ENCODE measurements around the gene COL27A1. TPM values are rescaled to one million over a fixed set of nuclear protein-coding genes. Genes with fewer than 3 reads are reported as not detected.
A peak's percentile ranks its signal among the peaks of the same experiment; 100 is the strongest.

COL27A1 gene
- total RNA-seq, 1 donor from 2014 or later = 0.41 TPM

- FAIRE-seq (no peak), DNase-seq (ENCODE audit: low spot score in 2 of 2) (no peak)
Observed at GRCh38 chr9:114342755-114343440, 187.6 kb downstream of the COL27A1 start.

DNA sequence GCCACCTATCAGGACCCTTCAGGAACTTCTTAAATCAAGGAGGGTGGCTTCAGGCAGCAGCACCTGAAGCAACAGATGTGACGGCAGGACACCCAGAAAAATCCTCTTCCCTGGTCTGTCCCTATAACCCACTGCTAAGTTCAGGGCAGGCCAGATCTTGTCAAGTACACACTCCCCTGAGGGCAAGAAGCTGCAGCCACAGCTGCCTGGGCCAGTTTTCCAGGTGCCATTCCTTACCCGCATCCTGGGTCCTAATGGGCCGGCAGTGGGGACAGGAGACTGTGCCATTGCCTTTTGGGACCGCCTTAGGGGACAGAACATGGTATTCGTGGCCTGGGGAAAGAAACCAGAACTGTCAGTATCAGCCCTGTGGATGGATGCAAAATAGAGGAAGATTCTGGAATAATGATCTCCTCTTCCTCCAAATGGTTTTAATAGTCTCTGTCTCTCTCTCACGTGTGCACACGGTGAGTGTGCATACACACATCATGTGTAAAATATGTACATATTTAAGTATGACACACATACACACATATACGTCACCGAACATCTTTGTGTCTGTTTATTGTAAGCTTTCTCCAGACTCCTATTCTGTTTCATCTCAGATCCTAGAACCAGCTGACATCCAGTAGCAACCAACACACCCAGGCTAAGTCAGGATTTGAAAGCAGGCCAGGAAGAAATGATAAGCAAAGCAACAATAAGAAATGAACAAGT lies 188.3 kb downstream of the COL27A1 start:
- no peak for FAIRE-seq
- DNase-seq (ENCODE audit: low spot score in 2 of 2) = no peak

- FAIRE-seq = no peak
Observed at GRCh38 chr9:114344188-114344566, 188.8 kb downstream of the COL27A1 start.

DNA sequence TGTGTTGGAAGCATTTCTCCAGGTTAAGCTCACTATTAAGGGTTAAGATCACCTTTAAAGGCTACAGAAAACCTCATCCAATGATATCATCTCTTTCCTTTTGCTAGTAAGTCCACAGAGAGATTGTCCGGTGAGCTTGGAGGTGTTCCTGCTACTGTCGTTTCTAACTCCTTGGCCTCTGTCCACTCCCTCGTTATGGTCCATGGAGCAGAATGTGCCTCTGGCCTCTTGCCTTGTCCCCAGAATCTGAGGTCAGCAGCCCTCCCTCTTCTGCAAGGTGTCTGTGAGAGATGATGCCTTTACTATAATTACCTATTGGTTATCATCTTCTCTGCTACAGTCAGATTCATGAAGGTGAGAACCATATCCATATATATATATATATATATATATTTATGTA lies 189.4 kb downstream of the COL27A1 start:
- no peak for FAIRE-seq
- no peak for DNase-seq (ENCODE audit: low spot score in 2 of 2)

More at GRCh38 chr9:114344188-114344566, 188.8 kb downstream of the COL27A1 start:
- no peak for DNase-seq (ENCODE audit: low spot score in 2 of 2)

GRCh38 chr9:114345493-114346065 lies 190.2 kb downstream of the COL27A1 start:
- DNase-seq (ENCODE audit: low spot score in 2 of 2) (no peak), FAIRE-seq (no peak)

DNA sequence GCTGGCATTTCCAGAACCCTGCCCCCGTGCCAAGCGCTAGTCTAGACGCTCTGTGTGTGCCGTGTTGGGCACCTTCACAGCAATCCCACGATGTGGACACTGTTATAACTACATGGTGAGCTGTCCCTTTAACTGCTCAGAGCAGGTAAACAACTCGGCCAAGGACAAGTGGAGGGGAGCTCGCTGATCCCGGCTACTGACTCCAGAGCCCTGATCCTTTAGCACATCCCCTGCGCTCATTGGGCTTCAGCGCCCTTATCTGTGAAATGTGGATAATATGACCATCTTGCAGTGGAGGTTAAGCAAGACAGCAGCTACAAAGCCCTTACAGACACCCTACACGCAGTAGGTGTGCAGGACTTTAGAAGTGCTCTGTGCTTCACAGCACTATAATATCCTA lies 190.8 kb downstream of the COL27A1 start:
- FAIRE-seq = no peak

DNA sequence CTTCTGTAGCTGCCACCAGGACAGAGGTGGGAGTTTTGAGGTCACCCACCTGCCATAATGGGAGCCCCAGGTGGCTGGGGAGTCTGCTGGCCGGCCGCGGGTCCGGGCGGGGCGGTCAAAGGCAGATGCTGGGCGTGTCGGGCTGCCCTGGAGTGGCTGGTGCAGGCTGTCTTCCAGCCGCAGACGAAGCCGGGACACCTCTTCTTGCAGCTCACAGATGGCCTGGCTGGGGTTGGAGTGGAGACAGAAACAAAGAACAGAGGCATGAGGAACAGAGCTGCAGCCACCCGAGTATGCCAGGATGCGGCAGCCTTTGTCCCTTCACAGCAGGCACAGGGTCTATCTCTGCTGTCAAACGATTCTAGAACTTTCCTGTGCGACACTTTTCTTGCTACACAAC lies 192.3 kb downstream of the COL27A1 start:
- DNase-seq (ENCODE audit: low spot score in 2 of 2) (peak; percentile 57 to 58), FAIRE-seq (no peak)

More for the DNA sequence above, 190.8 kb downstream of the COL27A1 start:
- no peak for DNase-seq (ENCODE audit: low spot score in 2 of 2)

- FAIRE-seq = no peak
- no peak for DNase-seq (ENCODE audit: low spot score in 2 of 2)
Observed at GRCh38 chr9:114348261-114348905, 193.0 kb downstream of the COL27A1 start.

DNA sequence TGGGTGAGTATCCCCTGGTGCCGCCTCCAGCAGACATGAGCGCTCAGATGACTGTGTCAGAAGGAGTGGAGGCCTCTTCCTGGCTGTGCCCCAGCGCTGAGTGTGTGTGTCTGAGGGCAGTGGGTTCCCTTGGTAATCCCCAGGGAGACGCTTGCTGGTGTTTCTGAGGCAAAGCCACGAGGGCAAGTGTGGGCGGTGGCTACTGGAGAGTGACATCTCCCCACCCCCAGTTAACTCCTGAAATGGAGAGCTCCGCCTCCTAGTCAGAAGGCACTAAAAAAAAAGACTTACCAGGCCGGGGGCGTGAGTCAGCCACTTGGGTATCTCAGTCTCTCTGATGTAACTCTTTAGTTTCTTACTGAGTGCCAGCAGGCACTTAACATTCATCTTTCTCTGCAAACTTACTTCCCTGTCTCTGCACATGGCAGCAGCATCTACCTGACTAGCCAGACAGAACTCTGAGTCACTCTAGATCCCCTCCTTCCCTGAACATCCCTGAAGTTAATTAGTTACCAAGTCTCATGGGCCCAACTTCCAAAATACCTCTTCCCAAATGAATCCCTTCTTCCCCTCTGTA lies 193.7 kb downstream of the COL27A1 start:
- peak in 1 of 2 donors; percentile 74 for DNase-seq (ENCODE audit: low spot score in 2 of 2)
- no peak for FAIRE-seq

DNA sequence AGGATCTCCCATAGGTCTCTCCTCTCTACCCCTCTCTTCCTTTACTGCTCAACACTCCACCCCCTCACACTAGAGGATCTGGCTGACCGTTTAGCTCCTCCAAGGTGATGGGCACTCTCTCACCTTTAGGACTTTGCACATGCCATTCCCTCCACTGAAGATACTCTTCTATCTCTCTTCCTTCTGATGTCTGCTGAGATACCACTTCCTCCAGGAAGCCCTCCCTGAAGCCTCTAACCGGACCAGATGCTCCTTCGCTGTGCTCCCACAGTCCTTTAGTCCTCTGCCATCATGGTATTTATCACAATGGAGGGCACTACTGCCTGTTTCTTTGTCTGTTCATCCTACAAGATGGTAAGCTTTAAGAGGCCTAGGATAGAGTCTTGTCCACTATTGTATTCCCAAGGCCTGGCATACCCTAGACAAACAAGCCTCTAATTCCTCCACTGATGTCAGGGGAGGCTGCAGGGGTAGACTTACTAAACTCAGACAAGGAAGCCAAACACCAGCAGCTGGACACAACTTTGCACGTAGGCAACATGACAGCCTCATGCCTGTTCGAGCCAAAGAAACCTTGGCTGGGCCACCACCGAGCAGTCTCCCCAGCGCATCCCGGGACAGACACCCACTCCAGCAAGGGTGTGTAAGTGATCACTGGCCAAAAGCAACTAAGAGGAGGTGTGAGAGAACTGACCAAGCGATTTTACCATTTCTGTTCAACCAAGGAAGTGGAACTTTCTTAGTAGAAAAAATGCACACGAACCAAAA lies 194.6 kb downstream of the COL27A1 start:
- no peak for DNase-seq (ENCODE audit: low spot score in 2 of 2)
- no peak for FAIRE-seq

DNA sequence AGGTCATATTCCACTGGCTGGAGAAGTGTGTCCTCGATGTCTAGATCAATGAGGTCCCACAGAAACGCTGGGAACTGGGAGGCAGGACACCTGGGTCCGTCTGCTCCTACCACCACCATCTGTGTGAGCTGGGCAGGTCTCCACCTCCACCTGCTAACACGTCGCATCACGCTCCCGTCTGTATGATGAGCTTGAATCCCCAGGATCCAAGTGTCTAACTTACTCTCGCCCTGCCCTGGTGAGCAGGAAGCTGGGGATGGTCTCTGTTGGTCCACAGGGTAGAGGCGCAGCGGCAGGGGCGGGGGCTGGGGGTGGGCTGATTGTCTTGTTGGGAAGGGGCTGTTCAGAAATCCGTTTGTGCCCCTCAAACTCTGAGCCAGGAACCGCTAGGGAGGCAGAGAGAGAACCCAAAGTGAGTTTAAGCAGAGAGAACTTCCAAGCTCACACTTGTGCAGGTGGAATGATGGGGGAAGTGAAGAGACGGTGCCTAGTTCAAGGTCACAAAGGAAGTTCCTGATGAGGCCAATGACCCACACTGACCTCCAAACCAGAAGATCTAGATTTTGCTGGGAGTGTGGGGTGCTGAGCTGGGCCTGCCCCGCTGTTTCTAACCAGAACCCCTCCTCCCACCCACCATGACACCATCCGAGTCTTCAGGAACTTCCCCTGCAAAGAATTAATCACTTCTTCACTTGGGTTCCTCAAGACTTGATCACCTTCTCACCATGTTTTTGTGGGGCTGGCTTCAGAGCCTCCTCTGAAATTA lies 195.5 kb downstream of the COL27A1 start:
- FAIRE-seq (no peak), DNase-seq (ENCODE audit: low spot score in 2 of 2) (no peak)

GRCh38 chr9:114351932-114352331 lies 196.6 kb downstream of the COL27A1 start:
- no peak for FAIRE-seq
- no peak for DNase-seq (ENCODE audit: low spot score in 2 of 2)

DNA sequence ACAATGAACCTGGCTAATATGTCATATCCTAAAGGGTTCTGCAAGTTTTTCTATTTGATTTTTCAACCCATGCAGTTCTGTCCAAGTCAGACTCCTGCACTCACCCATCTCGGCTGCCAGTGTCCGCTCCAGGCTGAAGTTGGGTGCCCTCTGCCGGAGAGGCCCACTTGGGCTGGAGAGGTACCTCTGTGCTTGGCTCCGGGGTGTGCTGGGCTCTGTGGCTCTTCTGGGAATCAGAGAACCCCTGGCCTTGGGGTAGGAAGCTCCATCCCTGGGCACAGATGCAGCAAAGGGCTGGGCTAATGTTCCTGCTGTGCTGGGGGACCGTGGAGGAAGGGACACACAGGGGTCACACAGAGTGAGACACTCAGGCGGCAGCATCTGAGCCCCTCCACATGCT lies 200.5 kb downstream of the COL27A1 start:
- FAIRE-seq = no peak

DNA sequence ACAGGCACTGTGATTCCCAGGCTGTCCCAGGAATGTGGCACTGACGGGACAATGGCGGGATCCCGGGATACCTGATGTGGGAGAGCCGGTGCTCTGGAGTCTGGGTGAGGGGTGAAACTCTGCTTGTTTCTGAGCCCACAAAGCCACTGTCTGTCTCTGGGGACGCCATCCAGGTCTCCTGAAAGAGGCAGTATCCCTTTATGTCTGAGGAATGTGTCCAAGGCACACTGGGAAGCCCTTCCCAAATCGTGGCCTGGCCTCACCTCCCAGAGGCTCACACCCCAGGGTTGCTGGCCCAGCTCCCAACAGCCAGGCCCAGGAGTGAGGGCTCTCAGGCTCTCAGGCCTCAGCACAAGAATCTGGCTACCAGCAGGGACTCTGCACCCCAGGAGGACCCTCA lies 201.5 kb downstream of the COL27A1 start:
- DNase-seq (ENCODE audit: low spot score in 2 of 2) = no peak
- FAIRE-seq = no peak

More for the DNA sequence above, 200.5 kb downstream of the COL27A1 start:
- DNase-seq (ENCODE audit: low spot score in 2 of 2) = no peak

DNA sequence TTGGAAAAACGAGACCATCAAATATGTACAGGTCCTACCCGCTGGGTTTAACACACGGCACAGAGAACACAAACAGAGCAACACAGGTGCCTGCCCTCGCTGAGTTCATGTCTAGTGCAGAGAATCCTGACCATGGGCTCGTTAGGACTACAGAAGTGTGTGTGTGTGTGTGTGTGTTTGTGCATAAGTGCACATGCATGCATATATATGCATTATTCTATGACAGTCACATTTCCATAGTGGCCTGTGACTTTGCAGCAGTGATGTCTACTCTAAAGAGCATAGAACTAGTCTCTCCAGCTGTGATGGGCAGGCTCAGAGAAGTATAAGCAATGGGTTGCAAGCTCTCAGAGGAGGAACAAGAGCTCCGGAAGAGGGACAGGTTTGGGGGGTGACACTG lies 202.0 kb downstream of the COL27A1 start:
- DNase-seq (ENCODE audit: low spot score in 2 of 2) (no peak), FAIRE-seq (no peak)

DNA sequence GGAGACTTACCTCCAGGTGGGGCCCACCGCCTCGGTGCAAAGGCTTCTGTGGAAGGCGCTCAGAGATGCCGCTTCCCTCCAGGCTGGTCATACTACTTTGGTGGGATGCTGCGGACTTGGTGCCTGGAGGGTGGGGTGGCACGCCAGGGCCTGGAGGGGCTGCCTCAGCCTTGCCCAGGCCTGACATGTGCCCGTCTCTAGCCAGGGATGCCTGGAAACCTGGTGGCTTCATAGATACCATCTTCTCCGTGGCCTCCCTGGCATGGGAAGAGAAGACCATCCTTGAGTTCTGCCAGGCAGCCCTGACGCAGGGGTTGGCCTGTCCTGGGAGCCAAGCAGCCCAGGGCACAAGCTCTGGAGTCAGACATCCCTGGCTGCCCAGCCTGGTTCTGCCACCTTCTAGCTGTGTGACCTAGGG lies 202.6 kb downstream of the COL27A1 start:
- FAIRE-seq (no peak), DNase-seq (ENCODE audit: low spot score in 2 of 2) (no peak)

DNA sequence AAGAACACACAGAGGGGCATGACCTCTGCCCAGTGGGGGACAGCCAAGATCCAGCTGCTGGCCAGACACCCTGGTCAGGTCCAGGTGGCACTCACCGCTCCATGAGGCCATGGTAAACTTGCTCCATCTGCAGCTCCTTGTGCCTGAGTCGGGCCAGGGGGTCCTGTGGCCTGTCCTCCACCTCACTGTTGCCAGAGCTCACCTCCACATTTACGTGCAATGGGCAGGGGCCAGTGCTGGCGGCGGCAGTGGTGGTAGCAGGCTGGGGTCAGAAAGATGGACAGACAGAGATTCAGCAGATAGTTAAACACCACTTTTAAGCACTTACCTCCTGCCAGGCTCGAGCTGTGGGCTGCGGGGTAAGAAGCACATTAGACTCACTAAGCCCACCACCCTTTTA lies 204.5 kb downstream of the COL27A1 start:
- DNase-seq (ENCODE audit: low spot score in 2 of 2) (no peak), FAIRE-seq (no peak)

- no peak for FAIRE-seq
- DNase-seq (ENCODE audit: low spot score in 2 of 2) = no peak
Observed at GRCh38 chr9:114361542-114361941, 206.2 kb downstream of the COL27A1 start.
